Neural cell (in vitro differentiated cells): ENCODE results near the gene MAGEB16. TPM values are rescaled to one million over a fixed set of nuclear protein-coding genes. Genes with fewer than 3 reads are reported as not detected.

ENCODE experiments used
- H2AFZ ChIP-seq: fragments of 200-600, 300-800 bp; sonication (generic), shearing (Covaris generic); 2 replicates; pipeline ENCODE4 v1.6.0; 2014; ENCODE audit warnings: low read depth, mild to moderate bottlenecking, antibody characterized with exemption, low read length, moderate library complexity
- H3F3A ChIP-seq: fragments of 200-600 bp; shearing (Covaris generic); 2 replicates; pipeline ENCODE4 v1.6.1; 2016; ENCODE audit warnings: mild to moderate bottlenecking, moderate library complexity, mixed read lengths, antibody characterized with exemption, low read length; ENCODE audit not compliant: insufficient read depth, poor library complexity, severe bottlenecking
- H3K27ac ChIP-seq: fragments of 200-600, 300-800 bp; sonication (generic), shearing (Covaris generic); 2 replicates; pipeline ENCODE4 v1.5.1; 2014; ENCODE audit warnings: mild to moderate bottlenecking, low read length, moderate library complexity
- H3K27me3 ChIP-seq: fragments of 300-800, 200-600 bp; sonication (generic), shearing (Covaris generic); 2 replicates; pipeline ENCODE4 v1.6.0; 2014; ENCODE audit warnings: mild to moderate bottlenecking, low read depth, low read length, moderate library complexity; ENCODE audit not compliant: insufficient read depth
- H3K36me3 ChIP-seq: fragments of 300-800, 200-600 bp; sonication (generic), shearing (Covaris generic); 2 replicates; pipeline ENCODE4 v1.5.1; 2014; ENCODE audit warnings: mild to moderate bottlenecking, antibody characterized with exemption, low read length, moderate library complexity; ENCODE audit not compliant: insufficient read depth
- H3K4me2 ChIP-seq: fragments of 300-800, 200-600 bp; sonication (generic), shearing (Covaris generic); 2 replicates; pipeline ENCODE4 v1.6.0; 2014; ENCODE audit warnings: mild to moderate bottlenecking, low read length
- H3K4me3 ChIP-seq: fragments of 300-800, 200-600 bp; sonication (generic), shearing (Covaris generic); 2 replicates; pipeline ENCODE4 v1.5.1; 2014; ENCODE audit warnings: mild to moderate bottlenecking, low read length, moderate library complexity
- H3K79me2 ChIP-seq: fragments of 200-600 bp; shearing (Covaris generic); replicated peaks from 2 replicates; pipeline ENCODE4 v1.6.0; 2014; ENCODE audit warnings: mild to moderate bottlenecking, low read length, moderate library complexity; ENCODE audit not compliant: insufficient read depth
- H3K9ac ChIP-seq: fragments of 300-800, 200-600 bp; sonication (generic), shearing (Covaris generic); 2 replicates; pipeline ENCODE4 v1.6.1; 2016; ENCODE audit warnings: mild to moderate bottlenecking, low read length, mixed read lengths
- H3K9me2 ChIP-seq: fragments of 200-600 bp; shearing (Covaris generic); 2 replicates; pipeline ENCODE4 v1.6.1; 2016; ENCODE audit warnings: mild to moderate bottlenecking, low read length, mixed read lengths; ENCODE audit not compliant: insufficient read depth
- H3K9me3 ChIP-seq: fragments of 200-600, 300-800 bp; sonication (generic), shearing (Covaris generic); 2 replicates; pipeline ENCODE4 v1.6.1; 2016; ENCODE audit warnings: mild to moderate bottlenecking, mixed run types, low read length, moderate library complexity, mixed read lengths
- H4K20me1 ChIP-seq: fragments of 200-600 bp; shearing (Covaris generic); 2 replicates; pipeline ENCODE4 v1.6.1; 2016; ENCODE audit warnings: mild to moderate bottlenecking, mixed run types; ENCODE audit not compliant: insufficient read depth
- CTCF ChIP-seq: fragments of 450-650 bp; IDR thresholded peaks from 2 replicates; pipeline ENCODE4 v1.5.1; 2014; ENCODE audit warnings: antibody characterized with exemption, mild to moderate bottlenecking, moderate library complexity; ENCODE audit not compliant: poor library complexity, severe bottlenecking
- EP300 ChIP-seq: fragments of 450-650 bp; conservative IDR thresholded peaks from 2 replicates; pipeline ENCODE4 v1.6.1; 2014; ENCODE audit warnings: antibody characterized with exemption, mild to moderate bottlenecking, moderate library complexity; ENCODE audit not compliant: poor library complexity, severe bottlenecking
- EZH2 ChIP-seq: fragments of 200-600, 300-800 bp; shearing (Covaris generic), sonication (generic); IDR thresholded peaks from 2 replicates; pipeline ENCODE4 v1.6.1; 2014; ENCODE audit warnings: antibody characterized with exemption, low read length, borderline replicate concordance, mild to moderate bottlenecking; ENCODE audit not compliant: insufficient read depth, poor library complexity, severe bottlenecking
- MXI1 ChIP-seq: fragments of 450-650 bp; conservative IDR thresholded peaks from 2 replicates; pipeline ENCODE4 v1.6.1; 2014; ENCODE audit warnings: antibody characterized with exemption, mild to moderate bottlenecking; ENCODE audit not compliant: poor library complexity, severe bottlenecking
- POLR2AphosphoS5 ChIP-seq: IDR thresholded peaks from 2 replicates; pipeline ENCODE4 v1.6.1; 2012
- RAD21 ChIP-seq: fragments of 450-650 bp; conservative IDR thresholded peaks from 2 replicates; pipeline ENCODE4 v1.6.1; 2014; ENCODE audit warnings: antibody characterized with exemption, mild to moderate bottlenecking, moderate library complexity
- REST ChIP-seq: IDR thresholded peaks from 2 replicates; pipeline ENCODE4 v1.6.1; 2012; ENCODE audit warnings: borderline replicate concordance
- SMC3 ChIP-seq: fragments of 450-650 bp; conservative IDR thresholded peaks from 2 replicates; pipeline ENCODE4 v1.6.1; 2014; ENCODE audit warnings: antibody characterized with exemption, mild to moderate bottlenecking, moderate library complexity; ENCODE audit not compliant: poor library complexity
- TAF1 ChIP-seq: IDR thresholded peaks from 2 replicates; pipeline ENCODE4 v1.6.1; 2012; ENCODE audit warnings: low read depth
- polyA plus RNA-seq: library from polyadenylated mRNA; depleted of rRNA; stranded (reverse); fragments of >200 nt; gene quantifications from 2 replicates; pipeline ENCODE4 v1.2.3, GENCODE V29; 2014

Gene MAGEB16
- polyA plus RNA-seq, 1 donor from 2014 or later = not detected

- Histone ChIP-seq H4K20me1 (no peaks in the 10 kb centered on the region), H3F3A (no peaks in the 10 kb centered on the region), H3K79me2 (no peaks in the 10 kb centered on the region), H3K9me2 (no peaks in the 10 kb centered on the region), H3K9me3 (no peaks in the 10 kb centered on the region), H3K27me3 (no peaks in the 10 kb centered on the region), H2AFZ (no peak overlapping the region), H3K4me2 (no peak overlapping the region), H3K9ac (no peak overlapping the region), H3K27ac (no peak overlapping the region), H3K4me3 (no peak overlapping the region), H3K36me3 (no peaks in the 10 kb centered on the region)
- TF ChIP-seq MXI1 = no peak
- no peak for TF ChIP-seq RAD21
- TF ChIP-seq POLR2AphosphoS5 = no peak
Measured at GRCh38 chrX:35826503-35826902, 28.4 kb downstream of the MAGEB16 start.

- H3K4me2 ChIP-seq = no peak overlapping the region
- H3K27me3 ChIP-seq = no peaks in the 10 kb centered on the region
- H4K20me1 ChIP-seq = no peaks in the 10 kb centered on the region
- H3K4me3 ChIP-seq = no peak overlapping the region
- no peaks in the 10 kb centered on the region for H3K36me3 ChIP-seq
- no peak overlapping the region for H2AFZ ChIP-seq
- H3K9ac ChIP-seq = no peak overlapping the region
- no peak for TF ChIP-seq CTCF
- no peaks in the 10 kb centered on the region for H3K79me2 ChIP-seq
- no peaks in the 10 kb centered on the region for H3F3A ChIP-seq
- no peak overlapping the region for H3K27ac ChIP-seq
- no peaks in the 10 kb centered on the region for H3K9me3 ChIP-seq
- H3K9me2 ChIP-seq = no peaks in the 10 kb centered on the region
Measured at GRCh38 chrX:35829501-35829900, 31.4 kb downstream of the MAGEB16 start.

GRCh38 chrX:35841872-35842271 lies 43.7 kb downstream of the MAGEB16 start:
- Histone ChIP-seq H2AFZ (no peak overlapping the region), H3K9me2 (no peaks in the 10 kb centered on the region), H4K20me1 (no peaks in the 10 kb centered on the region), H3K9me3 (no peaks in the 10 kb centered on the region), H3K4me2 (no peak overlapping the region), H3K27ac (no peak overlapping the region), H3K9ac (no peak overlapping the region), H3K79me2 (no peaks in the 10 kb centered on the region), H3K36me3 (no peaks in the 10 kb centered on the region), H3K27me3 (no peaks in the 10 kb centered on the region), H3K4me3 (no peak overlapping the region), H3F3A (no peaks in the 10 kb centered on the region)
- TF ChIP-seq RAD21 (no peak), EP300 (no peak), REST (no peak), TAF1 (no peak), MXI1 (no peak), POLR2AphosphoS5 (no peak), EZH2 (no peak), SMC3 (no peak)
